Nephron (organoid): ENCODE data around the gene CABP2.

ENCODE experiments used
- H3K27ac Mint-ChIP-seq, 3 experiments: 2 replicates each; pipeline ENCODE4 v1.8.0; 2020; ENCODE audit warnings: mixed read lengths in 3 of 3, mild to moderate bottlenecking in 2 of 3, moderate library complexity in 1 of 3
- H3K27me3 Mint-ChIP-seq: 2 replicates; pipeline ENCODE4 v1.8.0; 2021; ENCODE audit warnings: low read depth, mild to moderate bottlenecking, moderate library complexity, mixed read lengths
- H3K36me3 Mint-ChIP-seq: 2 replicates; pipeline ENCODE4 v1.8.0; 2020; ENCODE audit warnings: low read depth, mixed read lengths
- H3K4me1 Mint-ChIP-seq: 2 replicates; pipeline ENCODE4 v1.8.0; 2020; ENCODE audit warnings: mixed read lengths
- H3K4me3 Mint-ChIP-seq, 3 experiments: 2 replicates each; pipeline ENCODE4 v1.8.0; 2020; ENCODE audit warnings: mild to moderate bottlenecking in 3 of 3, mixed read lengths in 3 of 3, moderate library complexity in 2 of 3
- H3K9me3 Mint-ChIP-seq: 2 replicates; pipeline ENCODE4 v1.8.0; 2020; ENCODE audit warnings: mixed read lengths
- TF ChIP-seq, protein P1 (sequence below), 3 experiments: fragments of 200-600 bp; sonication (generic); IDR thresholded peaks; one replicate each; pipeline ENCODE4 v1.5.0; 2021; ENCODE audit warnings: antibody characterized with exemption in 3 of 3; ENCODE audit not compliant: unreplicated experiment in 3 of 3

Gene CABP2

DNA sequence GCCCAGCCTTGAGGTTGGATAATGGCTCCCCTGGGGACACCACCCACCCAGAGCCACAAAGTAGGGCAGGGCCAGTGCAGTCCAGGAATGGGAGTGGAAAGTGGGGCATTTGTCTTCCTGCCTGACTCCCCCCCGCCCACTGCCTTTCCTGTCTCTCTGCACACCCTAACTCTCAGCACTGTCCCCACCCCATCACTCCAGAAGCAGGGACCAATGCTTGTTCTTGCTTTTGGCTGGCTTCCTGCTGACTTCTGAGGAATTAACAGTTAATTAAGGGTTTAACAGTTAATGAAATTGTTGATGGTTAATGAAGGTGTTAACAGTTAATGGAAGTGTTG lies 22.8 kb downstream of the CABP2 start:
- Mint-ChIP-seq H3K36me3 (peaks cover 10% of the 10 kb centered on the region), H3K4me3 (peak overlapping the region in 1 of 3 experiments; percentile 31), H3K9me3 (no peaks in the 10 kb centered on the region), H3K4me1 (peaks cover 7% of the 10 kb centered on the region), H3K27me3 (peaks cover 16% of the 10 kb centered on the region), H3K27ac (no peak overlapping the region)
- TF ChIP-seq, protein P1, sequence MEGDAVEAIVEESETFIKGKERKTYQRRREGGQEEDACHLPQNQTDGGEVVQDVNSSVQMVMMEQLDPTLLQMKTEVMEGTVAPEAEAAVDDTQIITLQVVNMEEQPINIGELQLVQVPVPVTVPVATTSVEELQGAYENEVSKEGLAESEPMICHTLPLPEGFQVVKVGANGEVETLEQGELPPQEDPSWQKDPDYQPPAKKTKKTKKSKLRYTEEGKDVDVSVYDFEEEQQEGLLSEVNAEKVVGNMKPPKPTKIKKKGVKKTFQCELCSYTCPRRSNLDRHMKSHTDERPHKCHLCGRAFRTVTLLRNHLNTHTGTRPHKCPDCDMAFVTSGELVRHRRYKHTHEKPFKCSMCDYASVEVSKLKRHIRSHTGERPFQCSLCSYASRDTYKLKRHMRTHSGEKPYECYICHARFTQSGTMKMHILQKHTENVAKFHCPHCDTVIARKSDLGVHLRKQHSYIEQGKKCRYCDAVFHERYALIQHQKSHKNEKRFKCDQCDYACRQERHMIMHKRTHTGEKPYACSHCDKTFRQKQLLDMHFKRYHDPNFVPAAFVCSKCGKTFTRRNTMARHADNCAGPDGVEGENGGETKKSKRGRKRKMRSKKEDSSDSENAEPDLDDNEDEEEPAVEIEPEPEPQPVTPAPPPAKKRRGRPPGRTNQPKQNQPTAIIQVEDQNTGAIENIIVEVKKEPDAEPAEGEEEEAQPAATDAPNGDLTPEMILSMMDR (IDR thresholded peaks at IDR 0.05; ENCODE audit: unreplicated experiment in 3 of 3), result no peak

DNA sequence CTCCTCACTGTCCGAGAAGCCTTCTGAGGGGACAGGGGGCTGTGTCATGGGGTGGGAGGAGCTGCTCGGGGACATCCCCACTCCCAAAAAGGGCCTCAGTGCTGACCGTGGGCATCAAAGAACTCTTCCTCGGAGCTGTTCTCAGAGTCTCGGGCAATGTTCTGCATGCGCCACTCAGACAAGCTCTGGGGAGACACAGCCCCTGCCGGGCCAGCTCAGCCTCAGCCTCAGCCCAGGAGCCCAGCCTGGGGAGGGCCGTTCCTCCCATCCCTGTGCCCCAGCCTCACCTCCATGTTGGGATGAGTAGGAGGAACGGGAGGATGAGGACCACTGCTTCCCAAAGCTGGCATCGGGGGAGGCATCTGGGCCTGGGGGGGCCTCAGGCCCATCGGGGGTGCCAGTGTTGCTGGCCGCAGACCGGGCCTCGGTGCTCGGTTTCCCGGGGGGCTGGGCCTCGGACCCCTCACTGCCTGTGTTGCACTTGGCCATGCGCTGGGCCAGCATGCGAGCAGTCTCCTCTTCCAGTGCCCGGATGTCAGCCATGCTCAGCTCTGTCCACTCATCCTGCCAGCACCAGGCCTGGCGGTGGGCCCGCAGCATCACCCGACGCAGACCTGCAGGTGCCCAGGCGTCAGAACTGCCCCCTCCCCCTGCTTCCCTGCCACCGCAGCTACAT lies 23.3 kb downstream of the CABP2 start:
- Mint-ChIP-seq H3K4me3 (no peak overlapping the region), H3K27me3 (peaks cover 13% of the 10 kb centered on the region), H3K36me3 (peaks cover 10% of the 10 kb centered on the region), H3K9me3 (no peaks in the 10 kb centered on the region), H3K4me1 (peaks cover 7% of the 10 kb centered on the region), H3K27ac (no peak overlapping the region)
- TF ChIP-seq, protein P1 (IDR thresholded peaks at IDR 0.05; ENCODE audit: unreplicated experiment in 3 of 3), result no peak

DNA sequence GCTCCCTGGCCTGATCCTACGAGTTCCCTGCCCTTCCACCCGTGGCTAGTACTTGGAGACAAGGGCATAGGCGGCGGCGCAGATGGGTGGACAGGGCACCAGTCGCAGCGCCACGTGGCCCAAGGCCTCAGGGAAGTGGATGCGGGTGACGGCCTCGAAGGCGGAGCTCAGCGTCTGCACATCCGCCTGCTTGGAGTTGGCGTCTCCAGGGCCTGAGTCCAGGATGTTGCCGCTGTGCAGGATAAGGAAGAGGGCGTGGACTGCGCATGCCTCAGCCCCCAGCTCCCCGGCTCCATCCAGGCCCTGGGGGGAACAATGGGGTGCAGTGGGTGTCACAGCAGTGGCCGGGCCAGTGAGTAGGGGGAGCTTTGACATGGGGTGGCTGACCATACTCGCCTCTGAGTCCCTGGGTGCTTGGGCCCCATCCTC lies 24.7 kb downstream of the CABP2 start:
- Mint-ChIP-seq H3K27ac (no peak overlapping the region), H3K36me3 (peaks cover 10% of the 10 kb centered on the region), H3K9me3 (no peaks in the 10 kb centered on the region), H3K27me3 (peaks cover 9% of the 10 kb centered on the region), H3K4me1 (peaks cover 7% of the 10 kb centered on the region), H3K4me3 (no peak overlapping the region)
- TF ChIP-seq, protein P1 (IDR thresholded peaks at IDR 0.05; ENCODE audit: unreplicated experiment in 3 of 3), result no peak

DNA sequence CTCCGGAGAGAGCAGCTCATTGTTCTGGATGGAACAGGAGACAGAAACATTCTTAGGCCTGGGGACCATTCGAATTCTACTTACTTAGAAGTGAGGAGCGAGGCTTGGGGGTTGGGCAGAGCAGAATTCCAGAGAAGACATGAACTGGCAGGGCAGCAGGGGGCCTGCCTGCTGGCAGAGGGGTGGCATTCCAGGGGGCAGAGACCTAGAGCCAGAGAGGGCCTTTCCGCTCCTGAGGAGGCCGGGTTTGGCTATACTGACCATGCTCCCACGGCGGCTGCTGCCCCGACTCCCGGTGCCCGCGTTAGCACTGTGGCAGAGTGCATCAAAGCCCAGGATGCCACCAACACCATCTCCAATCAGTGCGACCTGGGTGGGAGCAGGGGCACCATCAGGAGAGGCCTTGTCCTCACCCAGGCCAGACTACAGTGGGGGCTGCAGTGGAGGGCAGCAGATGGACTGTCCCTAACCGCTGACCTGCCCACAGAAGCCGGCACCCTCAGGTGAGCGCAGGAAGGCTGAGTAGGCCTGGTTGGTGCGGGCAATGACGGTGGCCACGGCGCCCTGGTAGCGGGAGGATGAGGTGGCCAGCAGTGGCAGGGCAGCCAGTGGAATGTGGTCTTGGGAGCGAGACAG lies 25.5 kb downstream of the CABP2 start:
- Mint-ChIP-seq H3K9me3 (no peaks in the 10 kb centered on the region), H3K27me3 (peaks cover 5% of the 10 kb centered on the region), H3K4me3 (no peak overlapping the region), H3K27ac (no peak overlapping the region), H3K4me1 (peaks cover 2% of the 10 kb centered on the region), H3K36me3 (peaks cover 10% of the 10 kb centered on the region)
- TF ChIP-seq, protein P1 (IDR thresholded peaks at IDR 0.05; ENCODE audit: unreplicated experiment in 3 of 3), result no peak

DNA sequence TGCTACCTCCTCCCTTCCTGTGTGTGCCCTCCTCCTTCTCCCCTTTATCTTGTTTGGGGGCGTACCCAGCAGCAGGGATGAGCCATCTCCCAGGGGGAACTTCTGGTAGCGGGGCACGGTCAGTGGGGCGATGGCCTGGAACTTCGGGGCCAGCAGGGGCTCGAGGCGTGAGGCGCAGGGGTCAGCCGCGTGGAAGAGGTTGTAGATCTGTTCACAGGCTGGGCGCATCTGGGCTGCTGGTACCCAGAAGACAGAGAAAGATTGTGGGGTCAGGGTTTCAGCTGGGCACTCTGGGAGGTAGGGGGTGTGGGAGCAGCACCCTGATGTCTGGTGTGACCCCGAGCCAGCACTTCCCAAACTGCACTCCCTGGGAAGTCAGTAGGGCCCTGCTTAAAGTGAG lies 27.1 kb downstream of the CABP2 start:
- Mint-ChIP-seq H3K27ac (no peak overlapping the region), H3K9me3 (no peaks in the 10 kb centered on the region), H3K27me3 (no peaks in the 10 kb centered on the region), H3K4me3 (no peak overlapping the region), H3K36me3 (peaks cover 8% of the 10 kb centered on the region), H3K4me1 (no peaks in the 10 kb centered on the region)
- TF ChIP-seq, protein P1 (IDR thresholded peaks at IDR 0.05; ENCODE audit: unreplicated experiment in 3 of 3), result no peak
